ENCODE results near the gene PCDHA12. TPM values are rescaled to one million over a fixed set of nuclear protein-coding genes. Genes with fewer than 3 reads are reported as not detected.

The PCDHA12 gene
- total and polyA plus RNA-seq, 2 donors (not counting 3 experiments of a cell fraction or from before 2014, with no cell fraction given): 0.03 TPM; not detected in 1

DNA sequence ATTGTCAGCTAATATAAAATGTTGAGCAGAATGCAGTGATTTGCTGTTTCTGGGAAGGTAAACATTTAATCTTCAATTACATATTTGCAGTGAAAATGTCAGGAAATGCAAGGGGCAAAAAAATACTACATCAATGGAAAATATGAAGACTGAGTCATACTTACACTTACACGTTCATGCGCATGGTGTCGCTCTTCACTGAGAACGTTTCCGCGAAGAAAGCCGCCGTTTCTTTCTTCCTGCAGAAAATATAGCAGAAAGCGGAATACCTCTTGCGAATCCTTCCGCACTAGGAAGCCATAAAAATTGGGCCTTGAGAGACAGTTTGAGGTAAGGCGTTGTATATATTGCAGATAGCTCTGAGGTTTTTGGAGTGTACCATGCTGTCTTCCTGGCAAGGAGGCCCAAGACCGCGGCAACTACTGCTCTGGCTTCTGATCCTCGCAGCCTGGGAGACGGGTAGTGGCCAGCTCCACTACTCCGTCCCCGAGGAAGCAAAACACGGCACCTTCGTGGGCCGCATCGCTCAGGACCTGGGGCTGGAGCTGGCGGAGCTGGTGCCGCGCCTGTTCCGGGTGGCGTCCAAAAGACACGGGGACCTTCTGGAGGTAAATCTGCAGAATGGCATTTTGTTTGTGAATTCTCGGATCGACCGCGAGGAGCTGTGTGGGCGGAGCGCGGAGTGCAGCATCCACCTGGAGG, 6.9 kb downstream of the PCDHA12 start, which contains the start of gene PCDHA13:
TSS of gene PCDHA13 (plus strand) at position 236 of the 702 bp plus-strand sequence. CDS start at position 381, 145 bp downstream.
- H4K20me1 ChIP-seq (replicated peaks; ENCODE audit: control insufficient read depth, extremely low read depth, insufficient read depth, low read length): no peaks in the 10 kb centered on the region
- H3K4me2 ChIP-seq (ENCODE audit: insufficient read depth, low read length): no peak within 1 kb of the TSS
- TF ChIP-seq JUN (IDR thresholded peaks at IDR 0.05; ENCODE audit: borderline replicate concordance, insufficient read depth, insufficient read length, low read depth): peak; percentile 16
- TF ChIP-seq, protein P1, sequence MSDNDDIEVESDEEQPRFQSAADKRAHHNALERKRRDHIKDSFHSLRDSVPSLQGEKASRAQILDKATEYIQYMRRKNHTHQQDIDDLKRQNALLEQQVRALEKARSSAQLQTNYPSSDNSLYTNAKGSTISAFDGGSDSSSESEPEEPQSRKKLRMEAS (IDR thresholded peaks at IDR 0.05; ENCODE audit: insufficient read depth, insufficient read length): no peak
- TF ChIP-seq, protein P2, sequence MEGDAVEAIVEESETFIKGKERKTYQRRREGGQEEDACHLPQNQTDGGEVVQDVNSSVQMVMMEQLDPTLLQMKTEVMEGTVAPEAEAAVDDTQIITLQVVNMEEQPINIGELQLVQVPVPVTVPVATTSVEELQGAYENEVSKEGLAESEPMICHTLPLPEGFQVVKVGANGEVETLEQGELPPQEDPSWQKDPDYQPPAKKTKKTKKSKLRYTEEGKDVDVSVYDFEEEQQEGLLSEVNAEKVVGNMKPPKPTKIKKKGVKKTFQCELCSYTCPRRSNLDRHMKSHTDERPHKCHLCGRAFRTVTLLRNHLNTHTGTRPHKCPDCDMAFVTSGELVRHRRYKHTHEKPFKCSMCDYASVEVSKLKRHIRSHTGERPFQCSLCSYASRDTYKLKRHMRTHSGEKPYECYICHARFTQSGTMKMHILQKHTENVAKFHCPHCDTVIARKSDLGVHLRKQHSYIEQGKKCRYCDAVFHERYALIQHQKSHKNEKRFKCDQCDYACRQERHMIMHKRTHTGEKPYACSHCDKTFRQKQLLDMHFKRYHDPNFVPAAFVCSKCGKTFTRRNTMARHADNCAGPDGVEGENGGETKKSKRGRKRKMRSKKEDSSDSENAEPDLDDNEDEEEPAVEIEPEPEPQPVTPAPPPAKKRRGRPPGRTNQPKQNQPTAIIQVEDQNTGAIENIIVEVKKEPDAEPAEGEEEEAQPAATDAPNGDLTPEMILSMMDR (IDR thresholded peaks at IDR 0.05; ENCODE audit: extremely low read depth in 1 of 2, insufficient read depth in 1 of 2, low read depth in 1 of 2, low read length in 2 of 2): peak; percentile 11 to 37
- DNase-seq (ENCODE audit: low read depth, low spot score) (peak; percentile 42), FAIRE-seq (peak; percentile 60)
- no peaks in the 10 kb centered on the region for H3K9me1 ChIP-seq (replicated peaks; ENCODE audit: control insufficient read depth, extremely low read depth, insufficient read depth, low read length)
- H3K4me1 ChIP-seq (ENCODE audit: control insufficient read depth, extremely low read depth, insufficient read depth, low read length): no peaks in the 10 kb centered on the region
- peak within 1 kb of the TSS; percentile 26 for H2AFZ ChIP-seq (ENCODE audit: low read depth, low read length)
- peaks cover 0 to 9% of the 10 kb centered on the region in 2 experiments for H3K27me3 ChIP-seq (ENCODE audit: control insufficient read depth in 2 of 2, insufficient read depth in 2 of 2, low read length in 2 of 2)
- no peak within 1 kb of the TSS for H3K4me3 ChIP-seq (replicated peaks in 1 of 3; ENCODE audit: insufficient read depth in 1 of 3, low read depth in 1 of 3, low read length in 3 of 3)
- no peaks in the 10 kb centered on the region for H3K79me2 ChIP-seq (ENCODE audit: control insufficient read depth, insufficient read depth, low read length)
- ChIA-PET POLR2A (no interaction called here), CTCF (interaction anchor here (2.2 kb wide), 1 partner anchor 158 kb away, joined by 12 read pairs; no protein-coding TSS in a partner anchor)
- dilution Hi-C loops (cut with MboI; ENCODE audit: extremely low pct_ligation_motif_present, low sequenced_read_pairs): no loop called here
- BruUV-seq (replicated peaks): no TSS peak
- H3K9me3 ChIP-seq (replicated peaks; ENCODE audit: control insufficient read depth, insufficient read depth, low read length): no peaks in the 10 kb centered on the region
- no peak within 1 kb of the TSS for H3K27ac ChIP-seq (ENCODE audit: insufficient read depth, low read depth, low read length)
- no peak within 1 kb of the TSS for H3K9ac ChIP-seq (replicated peaks; ENCODE audit: extremely low read depth, insufficient read depth, low read length)
- intact Hi-C loops (cut with micrococcal nuclease): loop anchor here (1.0 to 5.0 kb wide), 2 partner anchors 45 to 159 kb away; partner anchors contain the start of gene PCDHAC1
- no peaks in the 10 kb centered on the region for H3K36me3 ChIP-seq (ENCODE audit: control insufficient read depth in 2 of 2, extremely low read depth in 1 of 2, insufficient read depth in 2 of 2, low read length in 2 of 2)

DNA sequence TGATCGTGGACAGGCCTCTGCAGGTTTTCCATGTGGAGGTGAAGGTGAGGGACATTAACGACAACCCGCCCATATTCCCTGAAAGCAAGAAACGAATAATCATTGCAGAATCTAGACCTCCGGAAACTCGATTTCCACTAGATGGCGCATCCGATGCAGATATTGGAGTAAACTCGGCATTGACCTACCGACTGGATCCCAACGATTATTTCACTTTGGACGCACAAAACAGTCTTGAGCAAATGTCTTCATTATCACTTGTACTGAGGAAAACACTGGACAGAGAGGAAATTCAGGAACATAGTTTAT, 7.4 kb downstream of the PCDHA12 start:
- POLR2A ChIA-PET: no interaction called here
- Histone ChIP-seq H3K79me2 (ENCODE audit: control insufficient read depth, insufficient read depth, low read length) (no peaks in the 10 kb centered on the region), H4K20me1 (replicated peaks; ENCODE audit: control insufficient read depth, extremely low read depth, insufficient read depth, low read length) (no peaks in the 10 kb centered on the region), H3K9me1 (replicated peaks; ENCODE audit: control insufficient read depth, extremely low read depth, insufficient read depth, low read length) (no peaks in the 10 kb centered on the region), H3K36me3 (ENCODE audit: control insufficient read depth in 2 of 2, extremely low read depth in 1 of 2, insufficient read depth in 2 of 2, low read length in 2 of 2) (no peaks in the 10 kb centered on the region), H3K4me1 (ENCODE audit: control insufficient read depth, extremely low read depth, insufficient read depth, low read length) (no peaks in the 10 kb centered on the region), H3K9me3 (replicated peaks; ENCODE audit: control insufficient read depth, insufficient read depth, low read length) (no peaks in the 10 kb centered on the region), H3K4me3 (replicated peaks in 1 of 3; ENCODE audit: insufficient read depth in 1 of 3, low read depth in 1 of 3, low read length in 3 of 3) (no peak overlapping the region), H2AFZ (ENCODE audit: low read depth, low read length) (no peak overlapping the region), H3K9ac (replicated peaks; ENCODE audit: extremely low read depth, insufficient read depth, low read length) (no peak overlapping the region), H3K4me2 (ENCODE audit: insufficient read depth, low read length) (no peak overlapping the region), H3K27ac (ENCODE audit: insufficient read depth, low read depth, low read length) (no peak overlapping the region), H3K27me3 (ENCODE audit: control insufficient read depth in 2 of 2, insufficient read depth in 2 of 2, low read length in 2 of 2) (peaks cover 0 to 7% of the 10 kb centered on the region in 2 experiments)
- CTCF ChIA-PET: interaction anchor here (2.2 kb wide), 1 partner anchor 158 kb away, joined by 12 read pairs; no protein-coding TSS in a partner anchor
- DNase-seq (ENCODE audit: low read depth, low spot score) (no peak), FAIRE-seq (no peak)
- no TSS peak for BruUV-seq (replicated peaks)
- dilution Hi-C loops (cut with MboI; ENCODE audit: extremely low pct_ligation_motif_present, low sequenced_read_pairs): no loop called here
- no peak for TF ChIP-seq GATA2 (IDR thresholded peaks at IDR 0.05; ENCODE audit: insufficient read depth, insufficient read length, low read depth, low read length)
- no peak for TF ChIP-seq MYC (IDR thresholded peaks at IDR 0.05; ENCODE audit: low read depth, low read length)
- TF ChIP-seq EZH2 (IDR thresholded peaks at IDR 0.05; ENCODE audit: borderline replicate concordance, low read depth, low read length, severe bottlenecking): no peak
- TF ChIP-seq POLR2A (IDR thresholded peaks at IDR 0.05; ENCODE audit: low read depth, low read length): no peak
- TF ChIP-seq FOS (IDR thresholded peaks at IDR 0.05; ENCODE audit: borderline replicate concordance, insufficient read depth, low read length): no peak
- TF ChIP-seq, protein P2 (IDR thresholded peaks at IDR 0.05; ENCODE audit: extremely low read depth in 1 of 2, insufficient read depth in 1 of 2, low read depth in 1 of 2, low read length in 2 of 2): no peak
- no peak for TF ChIP-seq JUN (IDR thresholded peaks at IDR 0.05; ENCODE audit: borderline replicate concordance, insufficient read depth, insufficient read length, low read depth)
- no peak for TF ChIP-seq POLR2AphosphoS5 (IDR thresholded peaks at IDR 0.05; ENCODE audit: insufficient read depth, low read depth, low read length)
- TF ChIP-seq, protein P1 (IDR thresholded peaks at IDR 0.05; ENCODE audit: insufficient read depth, insufficient read length): no peak
- intact Hi-C loops (cut with micrococcal nuclease): loop anchor here (1.0 to 5.0 kb wide), 2 partner anchors 45 to 159 kb away; partner anchors contain the start of gene PCDHAC1
